ENCODE data around the gene ST6GALNAC3.

ST6GALNAC3 gene

GRCh38 chr1:76543495-76543894, 468.9 kb downstream of the ST6GALNAC3 start:
- no peak for DNase-seq

- no peak for DNase-seq
Measured at GRCh38 chr1:76546354-76546933, 471.9 kb downstream of the ST6GALNAC3 start.

GRCh38 chr1:76547916-76548315, 473.4 kb downstream of the ST6GALNAC3 start:
- no peak for DNase-seq

- DNase-seq: no peak
Measured at GRCh38 chr1:76548513-76549100, 474.1 kb downstream of the ST6GALNAC3 start.

GRCh38 chr1:76554283-76554682, 479.7 kb downstream of the ST6GALNAC3 start:
- DNase-seq: no peak

GRCh38 chr1:76562292-76562691, 487.7 kb downstream of the ST6GALNAC3 start:
- DNase-seq: no peak

GRCh38 chr1:76568573-76569238, 494.2 kb downstream of the ST6GALNAC3 start:
- DNase-seq: no peak

GRCh38 chr1:76571248-76571647, 496.7 kb downstream of the ST6GALNAC3 start:
- no peak for DNase-seq

- no peak for DNase-seq
Measured at GRCh38 chr1:76572229-76572628, 497.7 kb downstream of the ST6GALNAC3 start.

- no peak for DNase-seq
Measured at GRCh38 chr1:76576876-76577524, 502.5 kb downstream of the ST6GALNAC3 start.

GRCh38 chr1:76577525-76578185, 503.1 kb downstream of the ST6GALNAC3 start:
- no peak for DNase-seq

GRCh38 chr1:76580206-76580605, 505.7 kb downstream of the ST6GALNAC3 start:
- no peak for DNase-seq

- no peak for DNase-seq
Measured at GRCh38 chr1:76581712-76582111, 507.2 kb downstream of the ST6GALNAC3 start.

GRCh38 chr1:76583235-76583868, 508.8 kb downstream of the ST6GALNAC3 start:
- no peak for DNase-seq

- no peak for DNase-seq
Measured at GRCh38 chr1:76583875-76584477, 509.4 kb downstream of the ST6GALNAC3 start.

GRCh38 chr1:76585980-76586674, 511.6 kb downstream of the ST6GALNAC3 start:
- no peak for DNase-seq

- DNase-seq: no peak
Measured at GRCh38 chr1:76587212-76587611, 512.7 kb downstream of the ST6GALNAC3 start.

- no peak for DNase-seq
Measured at GRCh38 chr1:76591461-76591860, 516.9 kb downstream of the ST6GALNAC3 start.

GRCh38 chr1:76591963-76592362, 517.4 kb downstream of the ST6GALNAC3 start:
- DNase-seq: no peak

- DNase-seq: no peak
Measured at GRCh38 chr1:76593141-76593540, 518.6 kb downstream of the ST6GALNAC3 start.

- no peak for DNase-seq
Measured at GRCh38 chr1:76593618-76594017, 519.1 kb downstream of the ST6GALNAC3 start.

GRCh38 chr1:76595024-76595423, 520.5 kb downstream of the ST6GALNAC3 start:
- DNase-seq: no peak

Data from activated CD8-positive, alpha-beta memory T cell treated with anti-CD3 and anti-CD28 coated beads for 24 hours (primary cell).